ENCODE results near the gene ATP11A.

Gene ATP11A

DNA sequence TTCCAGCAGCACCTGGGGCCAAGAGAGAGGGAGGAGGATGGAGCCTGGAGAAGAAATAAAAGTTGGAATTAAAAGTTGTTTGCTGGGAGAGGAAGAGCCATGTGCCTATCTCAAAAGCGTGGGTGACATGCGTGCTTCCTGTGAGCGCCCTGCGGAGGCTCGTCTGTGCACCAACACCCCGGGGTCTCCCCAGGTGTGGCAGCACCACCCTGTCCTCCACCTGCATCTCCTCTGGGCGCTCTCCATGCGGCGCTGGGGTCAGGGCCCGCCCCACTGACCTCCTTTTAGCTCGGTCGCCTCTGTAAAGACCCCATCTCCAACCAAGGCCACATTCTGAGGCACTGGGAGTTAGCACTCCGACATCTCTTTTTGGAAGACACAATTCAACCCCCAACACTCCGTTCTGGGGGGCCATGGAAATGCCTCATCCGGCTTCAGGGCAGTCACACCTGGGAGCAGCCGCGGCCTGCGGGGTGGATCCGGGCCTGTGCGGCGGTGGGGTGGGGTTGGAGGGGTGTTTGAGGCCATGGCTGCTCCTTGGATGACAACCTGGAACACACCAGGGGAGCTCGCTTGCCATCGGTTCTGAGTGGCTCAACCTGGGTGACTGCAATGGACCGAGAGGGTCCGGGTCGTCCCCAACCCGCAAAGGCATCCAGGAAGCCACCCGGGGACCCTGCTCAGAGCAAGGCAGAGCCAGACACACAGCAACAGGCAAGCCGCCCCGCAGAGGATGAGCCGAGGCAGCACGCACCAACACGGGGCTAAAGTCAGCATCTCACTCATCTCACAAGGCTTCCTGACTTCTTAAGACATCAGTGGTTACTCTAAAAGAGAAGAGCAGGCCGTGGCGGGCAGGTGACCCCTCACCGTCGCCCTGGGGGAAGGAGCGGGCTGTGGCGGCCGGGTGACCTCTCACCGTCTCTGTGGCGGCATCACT, 199.8 kb downstream of the ATP11A start:
- TF ChIP-seq EZH2 (optimal IDR thresholded peaks at IDR 0.05; ENCODE audit: low read depth, low read length) (no peak), EZH2phosphoT487 (IDR thresholded peaks at IDR 0.05; ENCODE audit: low read length) (no peak)
- TF ChIP-seq, protein P1, sequence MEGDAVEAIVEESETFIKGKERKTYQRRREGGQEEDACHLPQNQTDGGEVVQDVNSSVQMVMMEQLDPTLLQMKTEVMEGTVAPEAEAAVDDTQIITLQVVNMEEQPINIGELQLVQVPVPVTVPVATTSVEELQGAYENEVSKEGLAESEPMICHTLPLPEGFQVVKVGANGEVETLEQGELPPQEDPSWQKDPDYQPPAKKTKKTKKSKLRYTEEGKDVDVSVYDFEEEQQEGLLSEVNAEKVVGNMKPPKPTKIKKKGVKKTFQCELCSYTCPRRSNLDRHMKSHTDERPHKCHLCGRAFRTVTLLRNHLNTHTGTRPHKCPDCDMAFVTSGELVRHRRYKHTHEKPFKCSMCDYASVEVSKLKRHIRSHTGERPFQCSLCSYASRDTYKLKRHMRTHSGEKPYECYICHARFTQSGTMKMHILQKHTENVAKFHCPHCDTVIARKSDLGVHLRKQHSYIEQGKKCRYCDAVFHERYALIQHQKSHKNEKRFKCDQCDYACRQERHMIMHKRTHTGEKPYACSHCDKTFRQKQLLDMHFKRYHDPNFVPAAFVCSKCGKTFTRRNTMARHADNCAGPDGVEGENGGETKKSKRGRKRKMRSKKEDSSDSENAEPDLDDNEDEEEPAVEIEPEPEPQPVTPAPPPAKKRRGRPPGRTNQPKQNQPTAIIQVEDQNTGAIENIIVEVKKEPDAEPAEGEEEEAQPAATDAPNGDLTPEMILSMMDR (IDR thresholded peaks at IDR 0.05; ENCODE audit: low read length), result no peak
- H3K9me3 ChIP-seq (replicated peaks; ENCODE audit: insufficient read depth, low read length), result no peaks in the 10 kb centered on the region
- no peak overlapping the region for H3K4me3 ChIP-seq (ENCODE audit: low read length)
- H3K27ac ChIP-seq (ENCODE audit: low read length), result no peak overlapping the region
- no peak overlapping the region for H3K9ac ChIP-seq (ENCODE audit: low read length)
- no peaks in the 10 kb centered on the region for H3K36me3 ChIP-seq (replicated peaks; ENCODE audit: insufficient read depth, low read length)
- no peaks in the 10 kb centered on the region for H3K9me2 ChIP-seq (replicated peaks; ENCODE audit: insufficient read depth, low read length)
- no peak for DNase-seq
- H3K4me1 ChIP-seq (ENCODE audit: low read length), result peaks cover 2% of the 10 kb centered on the region
- peaks cover 55% of the 10 kb centered on the region for H3K27me3 ChIP-seq (replicated peaks; ENCODE audit: insufficient read depth, low read length)
- no peaks in the 10 kb centered on the region for H3F3A ChIP-seq (ENCODE audit: insufficient read depth, low read length)
- no peak overlapping the region for H2AFZ ChIP-seq (ENCODE audit: low read length)
- no peak overlapping the region for H3K4me2 ChIP-seq (ENCODE audit: low read depth, low read length)
- no peaks in the 10 kb centered on the region for H3K79me2 ChIP-seq (ENCODE audit: low read length)
- H4K20me1 ChIP-seq (ENCODE audit: insufficient read depth, low read length), result no peaks in the 10 kb centered on the region

DNA sequence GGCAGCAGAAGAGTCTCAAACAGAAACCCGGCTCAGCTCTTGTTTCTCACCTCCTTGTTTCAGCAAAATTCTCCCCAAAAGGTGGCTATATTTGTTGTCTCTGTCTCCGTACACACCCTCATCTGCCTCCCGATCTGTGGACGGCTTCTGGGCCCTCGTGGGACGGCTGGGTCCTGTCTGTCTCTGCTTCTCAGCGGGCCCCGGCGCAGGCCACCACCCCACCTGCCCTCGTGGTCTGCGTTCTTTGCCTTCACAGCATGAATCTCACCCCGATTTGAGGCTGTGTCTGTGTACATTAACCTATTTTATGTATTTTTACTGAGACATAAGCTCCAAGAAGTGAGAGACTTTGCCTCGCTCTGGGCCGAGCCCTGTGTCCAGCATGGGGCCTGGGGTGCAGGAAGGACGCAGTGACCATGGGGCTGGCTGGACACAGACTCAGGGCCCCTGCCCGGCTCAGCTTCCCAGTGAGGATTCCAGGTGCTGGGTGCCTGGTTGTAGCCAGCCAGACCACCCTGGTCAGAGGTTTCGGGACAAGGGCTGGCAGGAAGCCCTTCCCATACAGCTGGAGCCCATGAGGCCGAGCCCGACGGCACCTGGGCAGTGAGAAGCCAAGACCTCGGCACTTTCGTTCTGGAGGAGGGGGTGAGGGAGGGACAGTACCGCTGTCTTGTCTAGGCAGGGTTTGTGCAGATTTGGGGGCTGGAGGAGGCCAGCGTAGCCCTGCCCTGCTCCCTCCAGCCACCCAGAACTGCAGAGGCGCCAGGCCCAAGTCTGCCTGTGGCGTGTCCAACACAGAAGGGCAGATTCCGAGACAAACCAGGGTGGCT, 200.7 kb downstream of the ATP11A start:
- Histone ChIP-seq H3K79me2 (ENCODE audit: low read length) (no peaks in the 10 kb centered on the region), H3K36me3 (replicated peaks; ENCODE audit: insufficient read depth, low read length) (no peaks in the 10 kb centered on the region), H3K27me3 (replicated peaks; ENCODE audit: insufficient read depth, low read length) (peaks cover 64% of the 10 kb centered on the region), H2AFZ (ENCODE audit: low read length) (no peak overlapping the region), H3K4me1 (ENCODE audit: low read length) (peaks cover 8% of the 10 kb centered on the region), H3K9me3 (replicated peaks; ENCODE audit: insufficient read depth, low read length) (no peaks in the 10 kb centered on the region), H3K9me2 (replicated peaks; ENCODE audit: insufficient read depth, low read length) (no peaks in the 10 kb centered on the region), H3K4me3 (ENCODE audit: low read length) (no peak overlapping the region), H3K9ac (ENCODE audit: low read length) (no peak overlapping the region), H3K4me2 (ENCODE audit: low read depth, low read length) (no peak overlapping the region), H4K20me1 (ENCODE audit: insufficient read depth, low read length) (no peaks in the 10 kb centered on the region), H3F3A (ENCODE audit: insufficient read depth, low read length) (no peaks in the 10 kb centered on the region), H3K27ac (ENCODE audit: low read length) (no peak overlapping the region)
- no peak for DNase-seq
- TF ChIP-seq, protein P1 (IDR thresholded peaks at IDR 0.05; ENCODE audit: low read length), result no peak
- TF ChIP-seq EZH2phosphoT487 (IDR thresholded peaks at IDR 0.05; ENCODE audit: low read length), result no peak
- TF ChIP-seq EZH2 (optimal IDR thresholded peaks at IDR 0.05; ENCODE audit: low read depth, low read length), result no peak

GRCh38 chr13:112891477-112892401, 201.9 kb downstream of the ATP11A start:
- Histone ChIP-seq H3F3A (ENCODE audit: insufficient read depth, low read length) (no peaks in the 10 kb centered on the region), H3K79me2 (ENCODE audit: low read length) (no peaks in the 10 kb centered on the region), H3K36me3 (replicated peaks; ENCODE audit: insufficient read depth, low read length) (no peaks in the 10 kb centered on the region), H3K9ac (ENCODE audit: low read length) (no peak overlapping the region), H3K4me3 (ENCODE audit: low read length) (no peak overlapping the region), H4K20me1 (ENCODE audit: insufficient read depth, low read length) (no peaks in the 10 kb centered on the region), H3K27me3 (replicated peaks; ENCODE audit: insufficient read depth, low read length) (peaks cover 71% of the 10 kb centered on the region), H3K4me1 (ENCODE audit: low read length) (peaks cover 8% of the 10 kb centered on the region), H3K9me3 (replicated peaks; ENCODE audit: insufficient read depth, low read length) (no peaks in the 10 kb centered on the region), H3K9me2 (replicated peaks; ENCODE audit: insufficient read depth, low read length) (no peaks in the 10 kb centered on the region), H3K4me2 (ENCODE audit: low read depth, low read length) (no peak overlapping the region), H3K27ac (ENCODE audit: low read length) (no peak overlapping the region), H2AFZ (ENCODE audit: low read length) (no peak overlapping the region)
- no peak for DNase-seq
- TF ChIP-seq, protein P1 (IDR thresholded peaks at IDR 0.05; ENCODE audit: low read length), result no peak
- TF ChIP-seq EZH2phosphoT487 (IDR thresholded peaks at IDR 0.05; ENCODE audit: low read length) (no peak), EZH2 (optimal IDR thresholded peaks at IDR 0.05; ENCODE audit: low read depth, low read length) (no peak)
